Neural cell (in vitro differentiated cells): Measurements from ENCODE around the gene CENPO.

ENCODE experiments used
- EZH2 ChIP-seq: fragments of 200-600, 300-800 bp; shearing (Covaris generic), sonication (generic); IDR thresholded peaks from 2 replicates; pipeline ENCODE4 v1.6.1; 2014; ENCODE audit warnings: antibody characterized with exemption, low read length, borderline replicate concordance, mild to moderate bottlenecking; ENCODE audit not compliant: insufficient read depth, poor library complexity, severe bottlenecking
- POLR2AphosphoS5 ChIP-seq: IDR thresholded peaks from 2 replicates; pipeline ENCODE4 v1.6.1; 2012
- RAD21 ChIP-seq: fragments of 450-650 bp; conservative IDR thresholded peaks from 2 replicates; pipeline ENCODE4 v1.6.1; 2014; ENCODE audit warnings: antibody characterized with exemption, mild to moderate bottlenecking, moderate library complexity
- SMC3 ChIP-seq: fragments of 450-650 bp; conservative IDR thresholded peaks from 2 replicates; pipeline ENCODE4 v1.6.1; 2014; ENCODE audit warnings: antibody characterized with exemption, mild to moderate bottlenecking, moderate library complexity; ENCODE audit not compliant: poor library complexity
- TAF1 ChIP-seq: IDR thresholded peaks from 2 replicates; pipeline ENCODE4 v1.6.1; 2012; ENCODE audit warnings: low read depth
- TF ChIP-seq, protein P1 (sequence below): fragments of 450-650 bp; IDR thresholded peaks from 2 replicates; pipeline ENCODE4 v1.5.1; 2014; ENCODE audit warnings: antibody characterized with exemption, mild to moderate bottlenecking, moderate library complexity; ENCODE audit not compliant: poor library complexity, severe bottlenecking
- TF ChIP-seq, protein P2 (sequence below): IDR thresholded peaks from 2 replicates; pipeline ENCODE4 v1.6.1; 2012; ENCODE audit warnings: borderline replicate concordance

DNA sequence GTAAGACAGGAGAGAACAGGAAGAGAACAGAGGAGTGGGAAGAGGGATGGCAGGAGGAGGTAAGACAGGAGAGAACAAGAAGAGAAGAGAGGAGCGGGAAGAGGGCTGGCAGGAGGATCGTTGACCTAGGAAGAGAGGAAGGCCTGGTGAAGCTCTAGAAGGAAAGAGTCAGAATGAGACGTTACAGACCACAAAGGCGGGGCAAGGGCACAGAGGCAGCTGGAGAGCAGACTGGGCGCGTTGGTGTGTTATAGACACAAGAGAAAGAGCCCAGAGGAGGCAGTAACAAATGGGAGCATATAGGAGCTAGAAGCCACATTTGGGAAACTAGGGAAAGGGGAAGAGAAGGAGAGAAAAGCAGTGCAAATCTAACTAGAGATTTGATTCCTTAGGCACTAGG, 26.6 kb upstream of the CENPO start:
- TF ChIP-seq, protein P1, sequence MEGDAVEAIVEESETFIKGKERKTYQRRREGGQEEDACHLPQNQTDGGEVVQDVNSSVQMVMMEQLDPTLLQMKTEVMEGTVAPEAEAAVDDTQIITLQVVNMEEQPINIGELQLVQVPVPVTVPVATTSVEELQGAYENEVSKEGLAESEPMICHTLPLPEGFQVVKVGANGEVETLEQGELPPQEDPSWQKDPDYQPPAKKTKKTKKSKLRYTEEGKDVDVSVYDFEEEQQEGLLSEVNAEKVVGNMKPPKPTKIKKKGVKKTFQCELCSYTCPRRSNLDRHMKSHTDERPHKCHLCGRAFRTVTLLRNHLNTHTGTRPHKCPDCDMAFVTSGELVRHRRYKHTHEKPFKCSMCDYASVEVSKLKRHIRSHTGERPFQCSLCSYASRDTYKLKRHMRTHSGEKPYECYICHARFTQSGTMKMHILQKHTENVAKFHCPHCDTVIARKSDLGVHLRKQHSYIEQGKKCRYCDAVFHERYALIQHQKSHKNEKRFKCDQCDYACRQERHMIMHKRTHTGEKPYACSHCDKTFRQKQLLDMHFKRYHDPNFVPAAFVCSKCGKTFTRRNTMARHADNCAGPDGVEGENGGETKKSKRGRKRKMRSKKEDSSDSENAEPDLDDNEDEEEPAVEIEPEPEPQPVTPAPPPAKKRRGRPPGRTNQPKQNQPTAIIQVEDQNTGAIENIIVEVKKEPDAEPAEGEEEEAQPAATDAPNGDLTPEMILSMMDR, result no peak
- TF ChIP-seq POLR2AphosphoS5 (no peak), EZH2 (no peak), SMC3 (no peak), TAF1 (no peak), RAD21 (no peak)
- TF ChIP-seq, protein P2, sequence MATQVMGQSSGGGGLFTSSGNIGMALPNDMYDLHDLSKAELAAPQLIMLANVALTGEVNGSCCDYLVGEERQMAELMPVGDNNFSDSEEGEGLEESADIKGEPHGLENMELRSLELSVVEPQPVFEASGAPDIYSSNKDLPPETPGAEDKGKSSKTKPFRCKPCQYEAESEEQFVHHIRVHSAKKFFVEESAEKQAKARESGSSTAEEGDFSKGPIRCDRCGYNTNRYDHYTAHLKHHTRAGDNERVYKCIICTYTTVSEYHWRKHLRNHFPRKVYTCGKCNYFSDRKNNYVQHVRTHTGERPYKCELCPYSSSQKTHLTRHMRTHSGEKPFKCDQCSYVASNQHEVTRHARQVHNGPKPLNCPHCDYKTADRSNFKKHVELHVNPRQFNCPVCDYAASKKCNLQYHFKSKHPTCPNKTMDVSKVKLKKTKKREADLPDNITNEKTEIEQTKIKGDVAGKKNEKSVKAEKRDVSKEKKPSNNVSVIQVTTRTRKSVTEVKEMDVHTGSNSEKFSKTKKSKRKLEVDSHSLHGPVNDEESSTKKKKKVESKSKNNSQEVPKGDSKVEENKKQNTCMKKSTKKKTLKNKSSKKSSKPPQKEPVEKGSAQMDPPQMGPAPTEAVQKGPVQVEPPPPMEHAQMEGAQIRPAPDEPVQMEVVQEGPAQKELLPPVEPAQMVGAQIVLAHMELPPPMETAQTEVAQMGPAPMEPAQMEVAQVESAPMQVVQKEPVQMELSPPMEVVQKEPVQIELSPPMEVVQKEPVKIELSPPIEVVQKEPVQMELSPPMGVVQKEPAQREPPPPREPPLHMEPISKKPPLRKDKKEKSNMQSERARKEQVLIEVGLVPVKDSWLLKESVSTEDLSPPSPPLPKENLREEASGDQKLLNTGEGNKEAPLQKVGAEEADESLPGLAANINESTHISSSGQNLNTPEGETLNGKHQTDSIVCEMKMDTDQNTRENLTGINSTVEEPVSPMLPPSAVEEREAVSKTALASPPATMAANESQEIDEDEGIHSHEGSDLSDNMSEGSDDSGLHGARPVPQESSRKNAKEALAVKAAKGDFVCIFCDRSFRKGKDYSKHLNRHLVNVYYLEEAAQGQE, result no peak
